Body of pancreas (tissue), 4 donors: ENCODE measurements around the gene RPS14. TPM values are rescaled to one million over a fixed set of nuclear protein-coding genes. Genes with fewer than 3 reads are reported as not detected.

Experiments
- ATAC-seq: fragments of 150-250 bp; one replicate; pipeline ENCODE4 v1.9.1; 2016
- DNase-seq, 4 donors: peaks; one replicate each; pipeline ENCODE4 v3.0.0-alpha.2; 2019
- H3K27ac ChIP-seq, 4 donors: fragments of 200-600 bp; sonication (generic); 1 replicate in 3 of 4; 2 replicates in 1 of 4; pipeline versions ENCODE4 v1.5.1 to v1.6.1; 2016 to 2019; ENCODE audit warnings: mild to moderate bottlenecking in 1 of 4, mixed read lengths in 1 of 4, moderate library complexity in 1 of 4
- H3K27me3 ChIP-seq, 2 donors: fragments of 200-600 bp; sonication (generic); one replicate each; pipeline ENCODE4 v1.6.0; 2016; ENCODE audit warnings: mild to moderate bottlenecking in 1 of 2
- H3K36me3 ChIP-seq, 2 donors: fragments of 200-600 bp; sonication (generic); replicated peaks in 1 of 2; 2 replicates each; pipeline ENCODE4 v1.5.1; 2016; ENCODE audit warnings: low read depth in 2 of 2; ENCODE audit not compliant: insufficient read depth in 1 of 2
- H3K4me1 ChIP-seq: fragments of 200-600 bp; sonication (generic); one replicate; pipeline ENCODE4 v1.6.0; 2016
- H3K4me3 ChIP-seq, 2 donors: fragments of 200-600 bp; sonication (generic); 1 replicate in 1 of 2; 2 replicates in 1 of 2; pipeline ENCODE4 v1.5.1; 2016 to 2019
- H3K9me3 ChIP-seq, 3 donors: fragments of 200-600 bp; sonication (generic); 1 replicate in 2 of 3; 2 replicates in 1 of 3; pipeline ENCODE4 v1.5.1; 2016
- POLR2A ChIP-seq, 3 donors: fragments of 450-650 bp; IDR thresholded peaks; one replicate each; pipeline ENCODE4 v1.6.1; 2016; ENCODE audit warnings: antibody characterized with exemption in 3 of 3, mild to moderate bottlenecking in 2 of 3
- WGBS, 2 donors: methylation state at CpG; one replicate each; pipeline ENCODE4 v1.1.5; 2017; 5-methylcytosine and 5-hydroxymethylcytosine counted together
- intact Hi-C: fragments of 100-400 bp; cut with DNase I; formaldehyde crosslinking; loops from one replicate; pipeline ENCODE4 v1.15.1; 2023
- total RNA-seq, 2 donors: library from RNA; depleted of rRNA; stranded (reverse); fragments of >200 nt; gene quantifications; one replicate each; pipeline ENCODE4 v1.1.0, GENCODE V29; 2016
- TF ChIP-seq, protein P1 (sequence below), 7 experiments: fragments of 450-650 bp in 4 of 7; fragments of 200-600 bp in 3 of 7; sonication (generic) in 3 of 7; IDR thresholded peaks; one replicate each; pipeline ENCODE4 v1.5.1; 2016 to 2019; ENCODE audit warnings: antibody characterized with exemption in 7 of 7

The RPS14 gene
- total RNA-seq, 2 donors from 2014 or later: 1,348 to 2,916 TPM

- H3K36me3 ChIP-seq: peaks cover 0 to 22% of the 10 kb centered on the region in 2 donors
- H3K27ac ChIP-seq: no peak overlapping the region
- H3K27me3 ChIP-seq: no peaks in the 10 kb centered on the region
- DNase-seq: no peak
- no peak overlapping the region for H3K4me3 ChIP-seq
- no peaks in the 10 kb centered on the region for H3K9me3 ChIP-seq
- no peaks in the 10 kb centered on the region for H3K4me1 ChIP-seq
- whole genome bisulfite sequencing, 2 donors: 85 to 91% methylated on average over 9 to 11 of the region's 11 CpGs
- ATAC-seq: no peak
- intact Hi-C loops: no loop called here
- TF ChIP-seq POLR2A (IDR thresholded peaks at IDR 0.05): no peak
- TF ChIP-seq, protein P1, sequence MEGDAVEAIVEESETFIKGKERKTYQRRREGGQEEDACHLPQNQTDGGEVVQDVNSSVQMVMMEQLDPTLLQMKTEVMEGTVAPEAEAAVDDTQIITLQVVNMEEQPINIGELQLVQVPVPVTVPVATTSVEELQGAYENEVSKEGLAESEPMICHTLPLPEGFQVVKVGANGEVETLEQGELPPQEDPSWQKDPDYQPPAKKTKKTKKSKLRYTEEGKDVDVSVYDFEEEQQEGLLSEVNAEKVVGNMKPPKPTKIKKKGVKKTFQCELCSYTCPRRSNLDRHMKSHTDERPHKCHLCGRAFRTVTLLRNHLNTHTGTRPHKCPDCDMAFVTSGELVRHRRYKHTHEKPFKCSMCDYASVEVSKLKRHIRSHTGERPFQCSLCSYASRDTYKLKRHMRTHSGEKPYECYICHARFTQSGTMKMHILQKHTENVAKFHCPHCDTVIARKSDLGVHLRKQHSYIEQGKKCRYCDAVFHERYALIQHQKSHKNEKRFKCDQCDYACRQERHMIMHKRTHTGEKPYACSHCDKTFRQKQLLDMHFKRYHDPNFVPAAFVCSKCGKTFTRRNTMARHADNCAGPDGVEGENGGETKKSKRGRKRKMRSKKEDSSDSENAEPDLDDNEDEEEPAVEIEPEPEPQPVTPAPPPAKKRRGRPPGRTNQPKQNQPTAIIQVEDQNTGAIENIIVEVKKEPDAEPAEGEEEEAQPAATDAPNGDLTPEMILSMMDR (IDR thresholded peaks at IDR 0.05): no peak
Measured at GRCh38 chr5:150399524-150400211, 49.9 kb downstream of the RPS14 start.

DNA sequence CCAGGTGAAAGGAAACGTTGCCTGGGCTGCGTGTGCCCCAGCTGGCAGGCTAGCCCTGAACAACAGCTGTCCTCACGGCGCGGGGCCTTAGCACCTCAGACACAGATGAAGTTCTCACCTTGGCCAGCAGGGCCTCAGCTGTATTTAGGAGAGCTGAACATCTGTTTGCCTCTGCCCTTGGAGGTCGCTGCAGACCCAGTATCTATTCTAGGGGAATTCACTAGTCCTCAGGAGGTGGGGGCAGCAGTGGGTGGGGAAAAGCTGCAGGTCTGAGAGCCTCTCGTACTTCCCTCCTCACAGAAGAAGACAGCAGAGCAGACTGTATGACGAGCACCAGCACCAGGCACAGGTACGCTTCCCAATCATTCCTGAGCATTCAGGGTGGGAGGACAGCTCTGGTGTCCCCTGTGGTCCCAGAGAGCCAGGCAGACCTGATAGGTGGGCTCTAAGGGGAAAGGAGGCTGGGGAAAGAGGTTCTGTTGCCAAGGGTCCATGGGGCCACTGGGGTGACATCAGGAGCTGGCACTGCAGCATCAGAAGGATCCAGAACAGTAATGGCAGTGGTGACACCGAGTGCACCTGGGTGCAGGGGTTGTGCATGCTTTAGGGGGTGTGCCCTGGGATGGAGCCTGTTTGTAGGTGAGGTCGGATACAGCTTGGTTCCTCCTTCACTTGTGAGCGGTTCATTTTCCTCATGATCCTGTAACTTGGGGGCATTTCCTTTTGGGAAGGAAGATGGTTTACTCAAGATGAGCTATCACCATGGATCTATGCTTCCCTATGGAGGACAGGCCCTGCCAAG, 50.6 kb downstream of the RPS14 start:
- TF ChIP-seq, protein P1 (IDR thresholded peaks at IDR 0.05): peak in 2 of 7 experiments; percentile 10
- no peak for TF ChIP-seq POLR2A (IDR thresholded peaks at IDR 0.05)
- DNase-seq (no peak), ATAC-seq (no peak)
- intact Hi-C loops: no loop called here
- Histone ChIP-seq H3K4me3 (no peak overlapping the region), H3K4me1 (no peaks in the 10 kb centered on the region), H3K27ac (no peak overlapping the region), H3K27me3 (no peaks in the 10 kb centered on the region), H3K9me3 (no peaks in the 10 kb centered on the region), H3K36me3 (peaks cover 0 to 25% of the 10 kb centered on the region in 2 donors)
- WGBS, 2 donors: 57 to 68% methylated on average over 8 to 12 of the region's 12 CpGs

GRCh38 chr5:150397782-150398721, 51.5 kb downstream of the RPS14 start:
- Histone ChIP-seq H3K27ac (no peak overlapping the region), H3K27me3 (no peaks in the 10 kb centered on the region), H3K4me1 (no peaks in the 10 kb centered on the region), H3K36me3 (peaks cover 0 to 33% of the 10 kb centered on the region in 2 donors), H3K9me3 (no peaks in the 10 kb centered on the region), H3K4me3 (no peak overlapping the region)
- 94 to 97% methylated on average over 13 of the region's 13 CpGs for WGBS, 2 donors
- no peak for DNase-seq
- TF ChIP-seq POLR2A (IDR thresholded peaks at IDR 0.05): no peak
- TF ChIP-seq, protein P1 (IDR thresholded peaks at IDR 0.05): peak in 1 of 7 experiments; percentile 6
- intact Hi-C loops: no loop called here
- no peak for ATAC-seq

DNA sequence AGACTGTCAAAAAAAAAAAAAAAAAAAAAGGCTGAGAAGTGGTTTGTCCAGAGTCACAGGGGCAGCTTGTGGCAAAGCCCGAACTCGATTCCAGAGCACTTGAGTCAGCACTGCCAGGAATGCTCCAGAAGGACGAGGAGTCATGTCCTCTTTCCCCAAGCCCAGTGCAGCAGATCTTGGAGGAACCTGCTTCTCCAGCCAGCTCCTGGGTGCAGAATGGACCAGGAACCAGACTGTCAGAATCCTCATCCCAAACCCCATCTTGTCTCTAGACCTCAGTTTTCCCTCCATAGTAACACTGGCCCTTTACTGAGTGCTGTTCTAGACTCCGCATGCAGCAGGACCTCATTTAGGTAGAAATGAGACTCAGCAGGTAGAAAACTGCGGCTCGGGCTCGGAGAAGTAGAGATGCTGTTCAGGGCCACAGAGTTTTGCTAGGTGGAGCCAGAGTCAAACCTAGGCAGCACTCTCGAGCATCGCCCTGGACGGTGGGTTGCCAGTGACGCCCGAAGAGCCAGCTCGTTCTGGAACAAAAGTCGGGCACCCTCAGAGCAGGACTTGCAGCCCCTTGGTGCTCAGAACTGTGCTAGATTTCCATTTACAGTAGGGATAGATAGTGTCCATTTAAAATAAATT, 52.3 kb downstream of the RPS14 start:
- H3K4me3 ChIP-seq: no peak overlapping the region
- no peak for ATAC-seq
- H3K36me3 ChIP-seq: peaks cover 0 to 36% of the 10 kb centered on the region in 2 donors
- no peak overlapping the region for H3K27ac ChIP-seq
- no peaks in the 10 kb centered on the region for H3K4me1 ChIP-seq
- WGBS, 2 donors: 93 to 94% methylated on average over 14 of the region's 14 CpGs
- no peaks in the 10 kb centered on the region for H3K27me3 ChIP-seq
- no peak for DNase-seq
- no peak for TF ChIP-seq POLR2A (IDR thresholded peaks at IDR 0.05)
- intact Hi-C loops: no loop called here
- H3K9me3 ChIP-seq: no peaks in the 10 kb centered on the region
